Left renal cortex interstitium (tissue), 4 donors: ENCODE data around the gene SH2D3C. TPM values are rescaled to one million over a fixed set of nuclear protein-coding genes. Genes with fewer than 3 reads are reported as not detected.
"Not testable (repeated sequence)": the region's sequence is repeated elsewhere in the genome, so short reads cannot be mapped to it uniquely, and the experiment has no call there.

Experiments used
- DNase-seq, 4 donors: peaks; one replicate each; pipeline ENCODE4 v3.0.0-alpha.2; 2013; ENCODE audit warnings: low read depth in 4 of 4, low spot score in 2 of 4, missing footprints in 1 of 4
- polyA plus RNA-seq, 4 donors: library from polyadenylated mRNA; unstranded; fragments of 120-200 nt; gene quantifications; one replicate each; pipeline ENCODE4 v1.2.1, GENCODE V29; 2013; ENCODE audit not compliant: insufficient read length in 4 of 4

Gene SH2D3C
- polyA plus RNA-seq, 4 donors: 13.8 to 18.6 (median 16.0) TPM

GRCh38 chr9:127785933-127786772, 7.7 kb upstream of the SH2D3C start, which contains the start of gene CDK9:
TSS of gene CDK9 (plus strand) at chr9:127786034. CDS start at chr9:127786149, 115 bp downstream.
- peak in 1 of 4 donors; percentile 69 for DNase-seq

GRCh38 chr9:127785023-127785932, 6.8 kb upstream of the SH2D3C start:
- DNase-seq: peak in 2 of 4 donors; percentile 63 to 79

GRCh38 chr9:127783111-127784008, 4.9 kb upstream of the SH2D3C start:
- no peak for DNase-seq

- DNase-seq: no peak
These were observed 3.3 kb upstream of the SH2D3C start for GRCh38 chr9:127781806-127782205.

- DNase-seq: not testable (repeated sequence)
These were observed 2.4 kb upstream of the SH2D3C start for GRCh38 chr9:127780909-127781308.

- DNase-seq: no peak
These were observed 1.8 kb upstream of the SH2D3C start for GRCh38 chr9:127780126-127780885.

GRCh38 chr9:127779136-127779981, 893 bp upstream of the SH2D3C start:
- DNase-seq: no peak

- DNase-seq: no peak
These were observed 992 bp downstream of the SH2D3C start for GRCh38 chr9:127777368-127777980.

- no peak for DNase-seq
These were observed 1.6 kb downstream of the SH2D3C start for GRCh38 chr9:127776924-127777289.

- no peak for DNase-seq
These were observed 2.1 kb downstream of the SH2D3C start for GRCh38 chr9:127776195-127776923.

GRCh38 chr9:127773981-127774380, 4.5 kb downstream of the SH2D3C start:
- DNase-seq: no peak

- no peak for DNase-seq
These were observed 5.2 kb downstream of the SH2D3C start for GRCh38 chr9:127773272-127773671.

GRCh38 chr9:127772603-127773002, 5.9 kb downstream of the SH2D3C start:
- DNase-seq: no peak

GRCh38 chr9:127771570-127772189, 6.8 kb downstream of the SH2D3C start:
- DNase-seq: no peak

- peak; percentile 82 to 95 (median 92) for DNase-seq
These were observed 7.4 kb downstream of the SH2D3C start for GRCh38 chr9:127770905-127771569.

GRCh38 chr9:127770583-127770904, 7.9 kb downstream of the SH2D3C start:
- no peak for DNase-seq
